Measurements from ENCODE around the gene CEP162. TPM values are rescaled to one million over a fixed set of nuclear protein-coding genes. Genes with fewer than 3 reads are reported as not detected.

Gene CEP162
- total and polyA plus RNA-seq, 10 of the 15 experiments (the other 5 are each of a cell fraction or from before 2014, with no cell fraction given): 2.7 to 7.9 (median 4.5) TPM

GRCh38 chr6:84218091-84218490 is 9.4 kb downstream of the CEP162 start:
- Histone ChIP-seq H3K9me3 (replicated peaks; ENCODE audit: control insufficient read depth, insufficient read depth, low read length) (no peaks in the 10 kb centered on the region), H3K79me2 (ENCODE audit: control insufficient read depth, insufficient read depth, low read length) (no peaks in the 10 kb centered on the region), H3K27me3 (replicated peaks in 1 of 2; ENCODE audit: control insufficient read depth in 2 of 2, insufficient read depth in 2 of 2, low read length in 1 of 2) (no peaks in the 10 kb centered on the region), H3K36me3 (ENCODE audit: control insufficient read depth in 2 of 2, insufficient read depth in 2 of 2, low read length in 1 of 2) (no peaks in the 10 kb centered on the region), H3K4me3 (no peak overlapping the region), H3K27ac (ENCODE audit: control insufficient read depth, insufficient read depth) (no peak overlapping the region), H3K4me2 (ENCODE audit: control insufficient read depth, insufficient read depth) (no peak overlapping the region), H4K20me1 (ENCODE audit: control insufficient read depth, insufficient read depth) (no peaks in the 10 kb centered on the region), H3K4me1 (ENCODE audit: control insufficient read depth, insufficient read depth, low read length) (no peaks in the 10 kb centered on the region), H2AFZ (ENCODE audit: control insufficient read depth, low read depth, low read length) (no peak overlapping the region), H3K9ac (ENCODE audit: control insufficient read depth, insufficient read depth, low read length) (no peak overlapping the region)
- in situ Hi-C loops (cut with MboI): no loop called here
- DNase-seq (ENCODE audit: low read depth, low spot score) (no peak), ATAC-seq (no peak), FAIRE-seq (no peak)
- POLR2A ChIA-PET: interaction anchor here (0.5 kb wide), 1 partner anchor 660 kb away, joined by 3 read pairs; no protein-coding TSS in a partner anchor
- RAD21 ChIA-PET (ENCODE audit: unreplicated experiment): interaction anchor here (1.3 kb wide), 1 partner anchor 603 kb away, joined by 4 read pairs; no protein-coding TSS in a partner anchor
- BruUV-seq (replicated peaks): no TSS peak
- TF ChIP-seq MTA2 (IDR thresholded peaks at IDR 0.05; ENCODE audit: low read depth) (no peak), KLF5 (IDR thresholded peaks at IDR 0.05; ENCODE audit: partially characterized antibody) (no peak), E2F4 (IDR thresholded peaks at IDR 0.05; ENCODE audit: low read depth, low read length) (no peak), BMI1 (IDR thresholded peaks at IDR 0.05; ENCODE audit: borderline replicate concordance) (no peak)
- CTCF ChIA-PET: interaction anchor here (0.8 to 3.4 kb wide), 5 partner anchors 8 to 626 kb away, joined by 3 to 30 read pairs (median 3); no protein-coding TSS in a partner anchor
- intact Hi-C loops (cut with micrococcal nuclease; ENCODE audit: unreplicated experiment): no loop called here
- 89% methylated on average over 3 of the region's 3 CpGs for WGBS (ENCODE audit: insufficient coverage, insufficient replicate concordance, low lambda C conversion rate, missing lambda C conversion rate)
- SMC1A ChIA-PET (ENCODE audit: uncharacterized antibody, unreplicated experiment): interaction anchor here (1.0 to 1.9 kb wide), 2 partner anchors 9 to 332 kb away, joined by 6 to 8 read pairs; partner anchors contain the start of gene CEP162

DNA sequence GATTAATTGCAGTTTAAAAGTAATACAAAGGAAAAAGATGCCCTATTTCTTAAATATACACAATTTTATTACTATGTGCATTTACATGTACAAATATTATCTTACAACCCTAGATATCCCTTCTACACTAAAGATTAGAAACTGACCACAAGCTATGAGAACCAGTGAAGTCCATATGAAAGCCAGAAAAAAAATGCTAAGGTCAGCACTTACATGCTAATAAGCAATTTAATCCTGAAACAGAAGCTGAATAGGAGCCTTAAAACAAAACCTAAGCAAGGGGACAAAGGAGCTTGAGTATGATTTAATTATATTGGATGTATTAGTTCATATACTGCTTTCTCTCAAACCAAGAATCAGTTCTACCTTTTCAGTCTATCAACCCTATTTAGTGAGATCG is 14.2 kb downstream of the CEP162 start:
- Histone ChIP-seq H2AFZ (ENCODE audit: control insufficient read depth, low read depth, low read length) (no peak overlapping the region), H4K20me1 (ENCODE audit: control insufficient read depth, insufficient read depth) (no peaks in the 10 kb centered on the region), H3K27me3 (replicated peaks in 1 of 2; ENCODE audit: control insufficient read depth in 2 of 2, insufficient read depth in 2 of 2, low read length in 1 of 2) (no peaks in the 10 kb centered on the region), H3K9ac (ENCODE audit: control insufficient read depth, insufficient read depth, low read length) (no peak overlapping the region), H3K9me3 (replicated peaks; ENCODE audit: control insufficient read depth, insufficient read depth, low read length) (no peaks in the 10 kb centered on the region), H3K4me2 (ENCODE audit: control insufficient read depth, insufficient read depth) (no peak overlapping the region), H3K27ac (ENCODE audit: control insufficient read depth, insufficient read depth) (no peak overlapping the region), H3K4me1 (ENCODE audit: control insufficient read depth, insufficient read depth, low read length) (no peaks in the 10 kb centered on the region), H3K79me2 (ENCODE audit: control insufficient read depth, insufficient read depth, low read length) (no peaks in the 10 kb centered on the region), H3K4me3 (no peak overlapping the region), H3K36me3 (ENCODE audit: control insufficient read depth in 2 of 2, insufficient read depth in 2 of 2, low read length in 1 of 2) (peaks cover 0 to 2% of the 10 kb centered on the region in 2 experiments; a peak in 2 of 4 replicates)
- intact Hi-C loops (cut with micrococcal nuclease; ENCODE audit: unreplicated experiment) (no loop called here), in situ Hi-C loops (cut with MboI) (no loop called here)
- WGBS (ENCODE audit: insufficient coverage, insufficient replicate concordance, low lambda C conversion rate, missing lambda C conversion rate): 100% methylated on average over 1 of the region's 1 CpG
- ATAC-seq (no peak), FAIRE-seq (no peak), DNase-seq (ENCODE audit: low read depth, low spot score) (no peak)
- POLR2A ChIA-PET: no interaction called here
- SMC1A ChIA-PET (ENCODE audit: uncharacterized antibody, unreplicated experiment): interaction anchor here (0.8 to 2.0 kb wide), 3 partner anchors 13 to 348 kb away, joined by 3 to 5 read pairs (median 3); no protein-coding TSS in a partner anchor
- BruUV-seq (replicated peaks): no TSS peak
- TF ChIP-seq, protein P1, sequence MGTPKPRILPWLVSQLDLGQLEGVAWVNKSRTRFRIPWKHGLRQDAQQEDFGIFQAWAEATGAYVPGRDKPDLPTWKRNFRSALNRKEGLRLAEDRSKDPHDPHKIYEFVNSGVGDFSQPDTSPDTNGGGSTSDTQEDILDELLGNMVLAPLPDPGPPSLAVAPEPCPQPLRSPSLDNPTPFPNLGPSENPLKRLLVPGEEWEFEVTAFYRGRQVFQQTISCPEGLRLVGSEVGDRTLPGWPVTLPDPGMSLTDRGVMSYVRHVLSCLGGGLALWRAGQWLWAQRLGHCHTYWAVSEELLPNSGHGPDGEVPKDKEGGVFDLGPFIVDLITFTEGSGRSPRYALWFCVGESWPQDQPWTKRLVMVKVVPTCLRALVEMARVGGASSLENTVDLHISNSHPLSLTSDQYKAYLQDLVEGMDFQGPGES (IDR thresholded peaks at IDR 0.05): no peak
- TF ChIP-seq SREBF1 (IDR thresholded peaks at IDR 0.05; ENCODE audit: low read length): no peak
- TF ChIP-seq JUNB (IDR thresholded peaks at IDR 0.05): no peak
- no peak for TF ChIP-seq DPF2 (IDR thresholded peaks at IDR 0.05)
- TF ChIP-seq SPI1 (IDR thresholded peaks at IDR 0.05; ENCODE audit: borderline replicate concordance, insufficient read depth, low read depth, low read length): no peak
- TF ChIP-seq SUZ12 (IDR thresholded peaks at IDR 0.05; ENCODE audit: unreplicated experiment): no peak
- RAD21 ChIA-PET (ENCODE audit: unreplicated experiment): interaction anchor here (1.0 kb wide), 1 partner anchor 328 kb away, joined by 3 read pairs; no protein-coding TSS in a partner anchor
- CTCF ChIA-PET: interaction anchor here (0.9 to 1.1 kb wide), 3 partner anchors 14 to 329 kb away, joined by 3 to 4 read pairs (median 4); partner anchors contain the start of gene CEP162
